Natural killer cell (primary cell): Measurements from ENCODE around the gene ZNRD2. TPM values are rescaled to one million over a fixed set of nuclear protein-coding genes. Genes with fewer than 3 reads are reported as not detected.

Source experiments
- ATAC-seq, 3 donors: fragments of 150-1000 bp in 2 of 3; fragments of 200-7000 bp in 1 of 3; cut with Tn5 transposase; 1 replicate in 1 of 3; 2 replicates in 2 of 3; pipeline ENCODE4 v1.10.0; 2021; ENCODE audit warnings: mild to moderate bottlenecking in 2 of 3, moderate library complexity in 2 of 3
- DNase-seq, 2 donors: peaks; one replicate each; pipeline versions ENCODE4 v3.0.0 to v3.0.0-alpha.2; 2013 to 2021; ENCODE audit warnings: mixed read lengths in 1 of 2
- H3K27ac ChIP-seq: one replicate; pipeline ENCODE4 v1.5.1; 2013; ENCODE audit warnings: mild to moderate bottlenecking, low read length
- H3K27me3 ChIP-seq: one replicate; pipeline ENCODE4 v1.6.1; 2013; ENCODE audit warnings: low read length; ENCODE audit not compliant: control insufficient read depth, insufficient read depth
- H3K36me3 ChIP-seq: one replicate; pipeline ENCODE4 v1.6.1; 2013; ENCODE audit warnings: low read length; ENCODE audit not compliant: control insufficient read depth, insufficient read depth
- H3K4me1 ChIP-seq: one replicate; pipeline ENCODE4 v1.6.1; 2013; ENCODE audit warnings: low read length; ENCODE audit not compliant: control insufficient read depth, insufficient read depth
- H3K4me3 ChIP-seq: one replicate; pipeline ENCODE4 v1.5.1; 2013; ENCODE audit warnings: low read length
- H3K9me3 ChIP-seq: one replicate; pipeline ENCODE4 v1.6.1; 2013; ENCODE audit warnings: low read length; ENCODE audit not compliant: control insufficient read depth, insufficient read depth
- H3K27ac Mint-ChIP-seq, 2 donors: one replicate each; pipeline ENCODE4 v1.8.0; 2022; ENCODE audit warnings: mild to moderate bottlenecking in 2 of 2, mixed read lengths in 2 of 2, moderate library complexity in 1 of 2
- H3K27me3 Mint-ChIP-seq, 2 donors: one replicate each; pipeline ENCODE4 v1.8.0; 2022; ENCODE audit warnings: low read depth in 2 of 2, mixed read lengths in 2 of 2
- H3K36me3 Mint-ChIP-seq: one replicate; pipeline ENCODE4 v1.8.0; 2022; ENCODE audit warnings: mixed read lengths
- H3K4me1 Mint-ChIP-seq, 2 donors: one replicate each; pipeline ENCODE4 v1.8.0; 2022; ENCODE audit warnings: mixed read lengths in 2 of 2
- H3K4me3 Mint-ChIP-seq: one replicate; pipeline ENCODE4 v1.8.0; 2022; ENCODE audit warnings: mild to moderate bottlenecking, moderate library complexity, mixed read lengths
- H3K9me3 Mint-ChIP-seq, 2 donors: one replicate each; pipeline ENCODE4 v1.8.0; 2022; ENCODE audit warnings: mixed read lengths in 2 of 2
- WGBS: methylation state at CpG from one replicate; pipeline ENCODE4 v1.1.7; 2013; ENCODE audit warnings: missing lambda C conversion rate; ENCODE audit not compliant: insufficient coverage; 5-methylcytosine and 5-hydroxymethylcytosine counted together
- intact Hi-C: fragments of 100-400 bp; cut with micrococcal nuclease; formaldehyde crosslinking; loops from one replicate; pipeline ENCODE4 v1.14.2; 2022
- total RNA-seq, 4 donors: library from RNA; stranded (reverse); fragments of 120-200 nt in 1 of 4; gene quantifications; one replicate each; pipeline versions ENCODE4 v1.2.3 to v1.2.4, GENCODE V29; 2013 to 2022
- TF ChIP-seq, protein P1 (sequence below): fragments of 200-600 bp; IDR thresholded peaks from one replicate; pipeline ENCODE4 v1.8.0; 2022; ENCODE audit warnings: antibody characterized with exemption

Gene ZNRD2
- total RNA-seq, 3 donors from 2014 or later (not counting 1 experiment from before 2014, with no cell fraction given): 40.9 to 64.1 (median 60.0) TPM

DNA sequence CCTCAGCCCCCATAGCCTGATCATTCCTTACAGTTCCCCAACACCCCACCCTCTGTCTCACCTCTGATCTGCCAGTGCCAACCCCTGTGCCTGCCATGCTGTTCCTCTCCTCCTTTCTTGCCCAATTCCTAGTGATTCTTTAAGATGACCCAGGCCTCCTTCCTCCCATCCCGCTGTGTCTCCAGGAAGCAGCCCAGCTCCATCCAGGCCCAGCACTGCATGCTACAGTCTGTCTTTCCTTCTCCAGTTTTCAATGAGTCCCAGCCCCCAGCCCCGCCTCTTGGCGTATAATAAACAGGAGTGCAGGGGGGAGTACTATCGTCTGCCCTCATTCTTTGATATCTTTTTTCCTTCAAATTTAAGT is 24.4 kb upstream of the ZNRD2 start:
- TF ChIP-seq, protein P1, sequence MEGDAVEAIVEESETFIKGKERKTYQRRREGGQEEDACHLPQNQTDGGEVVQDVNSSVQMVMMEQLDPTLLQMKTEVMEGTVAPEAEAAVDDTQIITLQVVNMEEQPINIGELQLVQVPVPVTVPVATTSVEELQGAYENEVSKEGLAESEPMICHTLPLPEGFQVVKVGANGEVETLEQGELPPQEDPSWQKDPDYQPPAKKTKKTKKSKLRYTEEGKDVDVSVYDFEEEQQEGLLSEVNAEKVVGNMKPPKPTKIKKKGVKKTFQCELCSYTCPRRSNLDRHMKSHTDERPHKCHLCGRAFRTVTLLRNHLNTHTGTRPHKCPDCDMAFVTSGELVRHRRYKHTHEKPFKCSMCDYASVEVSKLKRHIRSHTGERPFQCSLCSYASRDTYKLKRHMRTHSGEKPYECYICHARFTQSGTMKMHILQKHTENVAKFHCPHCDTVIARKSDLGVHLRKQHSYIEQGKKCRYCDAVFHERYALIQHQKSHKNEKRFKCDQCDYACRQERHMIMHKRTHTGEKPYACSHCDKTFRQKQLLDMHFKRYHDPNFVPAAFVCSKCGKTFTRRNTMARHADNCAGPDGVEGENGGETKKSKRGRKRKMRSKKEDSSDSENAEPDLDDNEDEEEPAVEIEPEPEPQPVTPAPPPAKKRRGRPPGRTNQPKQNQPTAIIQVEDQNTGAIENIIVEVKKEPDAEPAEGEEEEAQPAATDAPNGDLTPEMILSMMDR: no peak
- Histone ChIP-seq H3K27ac (peak overlapping the region; percentile 69), H3K4me3 (no peak overlapping the region), H3K9me3 (no peaks in the 10 kb centered on the region), H3K27me3 (no peaks in the 10 kb centered on the region), H3K36me3 (peaks cover 7% of the 10 kb centered on the region), H3K4me1 (peaks cover 42% of the 10 kb centered on the region)
- WGBS: 43% methylated on average over 4 of the region's 4 CpGs
- Mint-ChIP-seq H3K27me3 (no peaks in the 10 kb centered on the region), H3K4me1 (peaks cover 23 to 55% of the 10 kb centered on the region in 2 donors), H3K4me3 (peak overlapping the region; percentile 81), H3K27ac (peak overlapping the region; percentile 77 to 87), H3K36me3 (no peaks in the 10 kb centered on the region), H3K9me3 (no peaks in the 10 kb centered on the region)
- intact Hi-C loops: loop anchor here (1.0 to 10.0 kb wide), 2 partner anchors 24 to 439 kb away; partner anchors contain the start of gene ZNRD2
- DNase-seq (no peak), ATAC-seq (no peak)

DNA sequence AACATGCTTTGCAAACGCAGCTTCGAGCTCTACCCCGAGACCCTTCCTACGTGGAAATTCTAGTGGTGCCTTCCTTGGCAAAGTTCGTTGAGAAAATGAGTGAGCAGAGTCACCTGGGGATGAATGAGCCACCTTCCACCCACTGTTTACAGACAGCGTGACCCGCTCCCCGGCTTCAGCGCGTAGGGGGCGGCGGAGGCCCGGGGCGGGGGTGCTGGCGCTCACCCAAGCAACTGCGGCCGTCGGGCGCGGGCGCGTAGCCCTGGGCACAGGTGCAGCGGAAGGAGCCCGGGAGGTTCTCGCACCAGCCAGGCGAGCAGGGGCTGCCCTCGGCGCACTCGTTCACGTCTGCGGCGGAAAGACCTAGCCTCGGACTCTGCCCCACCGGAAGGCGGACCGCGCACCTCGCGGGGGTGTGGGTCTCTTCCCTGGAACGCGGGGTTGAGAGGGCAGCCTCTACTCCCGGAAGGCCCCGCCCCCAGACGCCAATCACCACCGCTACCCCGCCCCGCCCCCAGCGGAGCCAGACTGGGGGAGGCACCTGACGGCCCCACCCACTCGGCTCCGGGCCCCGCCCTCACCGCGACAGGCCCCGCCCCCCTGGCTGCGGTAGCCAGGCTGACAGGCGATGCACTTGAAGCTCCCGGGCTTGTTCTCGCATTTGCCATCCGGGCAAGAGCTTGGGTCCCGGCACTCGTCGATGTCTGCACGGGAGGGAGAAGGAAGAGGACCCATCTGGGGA is 23.9 kb upstream of the ZNRD2 start:
- under 1% methylated on average over 63 of the region's 64 CpGs for WGBS
- Mint-ChIP-seq H3K27ac (peak overlapping the region; percentile 77 to 87), H3K4me3 (peak overlapping the region; percentile 81), H3K27me3 (no peaks in the 10 kb centered on the region), H3K9me3 (no peaks in the 10 kb centered on the region), H3K4me1 (peaks cover 23 to 51% of the 10 kb centered on the region in 2 donors), H3K36me3 (no peaks in the 10 kb centered on the region)
- TF ChIP-seq, protein P1: no peak
- Histone ChIP-seq H3K4me3 (peak overlapping the region; percentile 34), H3K36me3 (peaks cover 7% of the 10 kb centered on the region), H3K4me1 (peaks cover 36% of the 10 kb centered on the region), H3K27me3 (no peaks in the 10 kb centered on the region), H3K9me3 (no peaks in the 10 kb centered on the region), H3K27ac (peak overlapping the region; percentile 71)
- DNase-seq (peak; percentile 96 to 99), ATAC-seq (peak; percentile 92 to 97 (median 95))
- intact Hi-C loops: loop anchor here (1.0 to 10.0 kb wide), 2 partner anchors 24 to 438 kb away; partner anchors contain the start of gene ZNRD2

DNA sequence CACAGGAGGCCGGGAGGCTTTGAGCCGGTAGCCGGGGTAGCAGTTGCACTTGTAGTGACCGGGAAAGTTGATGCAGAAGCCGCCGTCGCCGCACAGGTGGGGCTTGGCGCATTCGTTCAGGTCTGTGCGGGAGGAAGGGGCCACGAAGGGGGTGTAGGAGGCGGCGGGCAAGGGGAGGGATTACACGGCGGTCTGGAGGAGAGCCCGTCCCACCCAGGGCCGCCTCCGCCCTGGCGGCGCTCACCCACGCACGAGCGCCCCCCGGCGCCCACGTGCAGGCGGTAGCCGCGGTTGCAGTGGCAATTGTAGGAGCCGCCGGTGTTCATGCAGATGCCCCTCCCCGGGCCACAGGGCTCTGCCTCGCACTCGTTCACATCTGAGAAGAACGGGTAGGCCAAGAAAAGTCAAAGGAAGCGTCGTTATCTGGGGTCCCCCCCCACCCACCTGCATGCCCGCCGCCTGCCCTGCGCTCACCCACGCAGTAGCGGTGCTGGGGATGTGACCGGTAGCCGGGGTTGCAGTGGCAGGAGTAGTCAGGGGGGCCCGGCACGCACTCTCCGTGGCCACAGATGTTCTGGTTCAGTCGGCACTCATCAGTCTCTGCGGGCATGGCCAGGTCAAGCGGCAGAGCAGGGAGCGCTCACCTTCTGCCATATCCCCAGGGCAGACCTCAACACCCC is 22.7 kb upstream of the ZNRD2 start:
- Mint-ChIP-seq H3K27ac (peak overlapping the region in 1 of 2 donors; percentile 87), H3K27me3 (no peaks in the 10 kb centered on the region), H3K9me3 (no peaks in the 10 kb centered on the region), H3K4me1 (peaks cover 31 to 60% of the 10 kb centered on the region in 2 donors), H3K4me3 (peak overlapping the region; percentile 47), H3K36me3 (no peaks in the 10 kb centered on the region)
- intact Hi-C loops: loop anchor here (10.0 kb wide), 1 partner anchor 437 kb away; no protein-coding TSS in a partner anchor
- ATAC-seq (no peak), DNase-seq (peak in 1 of 2 donors; percentile 76)
- Histone ChIP-seq H3K27ac (peak overlapping the region; percentile 12), H3K27me3 (no peaks in the 10 kb centered on the region), H3K4me3 (no peak overlapping the region), H3K9me3 (no peaks in the 10 kb centered on the region), H3K4me1 (peaks cover 42% of the 10 kb centered on the region), H3K36me3 (peaks cover 13% of the 10 kb centered on the region)
- TF ChIP-seq, protein P1: no peak
- 74% methylated on average over 52 of the region's 52 CpGs for WGBS
